Measurements from ENCODE around the gene TSGA10IP.

The TSGA10IP gene

GRCh38 chr11:65945430-65945911 lies at the start of gene TSGA10IP:
TSGA10IP (plus strand) TSS chr11:65945480; CDS start chr11:65945676, 196 bp downstream.
- TF ChIP-seq CTCF (IDR thresholded peaks at IDR 0.05; ENCODE audit: extremely low read depth, insufficient read depth, missing control alignments) = no peak
- no peak for DNase-seq (ENCODE audit: low spot score)
- in situ Hi-C loops (cut with MboI; ENCODE audit: low pct_unique_long_range_greater_than_20kb, low sequenced_read_pairs, unreplicated experiment) = no loop called here

GRCh38 chr11:65895482-65895981 lies 49.7 kb upstream of the TSGA10IP start:
- no peak for TF ChIP-seq CTCF (IDR thresholded peaks at IDR 0.05; ENCODE audit: extremely low read depth, insufficient read depth, missing control alignments)
- in situ Hi-C loops (cut with MboI; ENCODE audit: low pct_unique_long_range_greater_than_20kb, low sequenced_read_pairs, unreplicated experiment) = no loop called here
- no peak for DNase-seq (ENCODE audit: low spot score)

GRCh38 chr11:65896034-65896999 lies 49.0 kb upstream of the TSGA10IP start:
- in situ Hi-C loops (cut with MboI; ENCODE audit: low pct_unique_long_range_greater_than_20kb, low sequenced_read_pairs, unreplicated experiment) = no loop called here
- TF ChIP-seq CTCF (IDR thresholded peaks at IDR 0.05; ENCODE audit: extremely low read depth, insufficient read depth, missing control alignments) = no peak
- DNase-seq (ENCODE audit: low spot score) = no peak

GRCh38 chr11:65897020-65897471 lies 48.2 kb upstream of the TSGA10IP start:
- DNase-seq (ENCODE audit: low spot score) = no peak
- no peak for TF ChIP-seq CTCF (IDR thresholded peaks at IDR 0.05; ENCODE audit: extremely low read depth, insufficient read depth, missing control alignments)
- in situ Hi-C loops (cut with MboI; ENCODE audit: low pct_unique_long_range_greater_than_20kb, low sequenced_read_pairs, unreplicated experiment) = no loop called here

- in situ Hi-C loops (cut with MboI; ENCODE audit: low pct_unique_long_range_greater_than_20kb, low sequenced_read_pairs, unreplicated experiment) = no loop called here
- TF ChIP-seq CTCF (IDR thresholded peaks at IDR 0.05; ENCODE audit: extremely low read depth, insufficient read depth, missing control alignments) = no peak
- DNase-seq (ENCODE audit: low spot score) = no peak
Measured at GRCh38 chr11:65898656-65899355, 46.5 kb upstream of the TSGA10IP start.

- peak; percentile 30 for TF ChIP-seq CTCF (IDR thresholded peaks at IDR 0.05; ENCODE audit: extremely low read depth, insufficient read depth, missing control alignments)
- DNase-seq (ENCODE audit: low spot score) = peak; percentile 73
- in situ Hi-C loops (cut with MboI; ENCODE audit: low pct_unique_long_range_greater_than_20kb, low sequenced_read_pairs, unreplicated experiment) = no loop called here
Measured at GRCh38 chr11:65899356-65900124, 45.7 kb upstream of the TSGA10IP start.

Measured in GM13977 (cell line).